ENCODE measurements around the gene NELFE. TPM values are rescaled to one million over a fixed set of nuclear protein-coding genes. Genes with fewer than 3 reads are reported as not detected.
"Not testable (repeated sequence)": the region's sequence is repeated elsewhere in the genome, so short reads cannot be mapped to it uniquely, and the experiment has no call there.

Gene NELFE, protein sequence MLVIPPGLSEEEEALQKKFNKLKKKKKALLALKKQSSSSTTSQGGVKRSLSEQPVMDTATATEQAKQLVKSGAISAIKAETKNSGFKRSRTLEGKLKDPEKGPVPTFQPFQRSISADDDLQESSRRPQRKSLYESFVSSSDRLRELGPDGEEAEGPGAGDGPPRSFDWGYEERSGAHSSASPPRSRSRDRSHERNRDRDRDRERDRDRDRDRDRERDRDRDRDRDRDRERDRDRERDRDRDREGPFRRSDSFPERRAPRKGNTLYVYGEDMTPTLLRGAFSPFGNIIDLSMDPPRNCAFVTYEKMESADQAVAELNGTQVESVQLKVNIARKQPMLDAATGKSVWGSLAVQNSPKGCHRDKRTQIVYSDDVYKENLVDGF
- total RNA-seq, result 10 to 100 TPM; 52.6 to 83.9 (median 64.4) TPM

DNA sequence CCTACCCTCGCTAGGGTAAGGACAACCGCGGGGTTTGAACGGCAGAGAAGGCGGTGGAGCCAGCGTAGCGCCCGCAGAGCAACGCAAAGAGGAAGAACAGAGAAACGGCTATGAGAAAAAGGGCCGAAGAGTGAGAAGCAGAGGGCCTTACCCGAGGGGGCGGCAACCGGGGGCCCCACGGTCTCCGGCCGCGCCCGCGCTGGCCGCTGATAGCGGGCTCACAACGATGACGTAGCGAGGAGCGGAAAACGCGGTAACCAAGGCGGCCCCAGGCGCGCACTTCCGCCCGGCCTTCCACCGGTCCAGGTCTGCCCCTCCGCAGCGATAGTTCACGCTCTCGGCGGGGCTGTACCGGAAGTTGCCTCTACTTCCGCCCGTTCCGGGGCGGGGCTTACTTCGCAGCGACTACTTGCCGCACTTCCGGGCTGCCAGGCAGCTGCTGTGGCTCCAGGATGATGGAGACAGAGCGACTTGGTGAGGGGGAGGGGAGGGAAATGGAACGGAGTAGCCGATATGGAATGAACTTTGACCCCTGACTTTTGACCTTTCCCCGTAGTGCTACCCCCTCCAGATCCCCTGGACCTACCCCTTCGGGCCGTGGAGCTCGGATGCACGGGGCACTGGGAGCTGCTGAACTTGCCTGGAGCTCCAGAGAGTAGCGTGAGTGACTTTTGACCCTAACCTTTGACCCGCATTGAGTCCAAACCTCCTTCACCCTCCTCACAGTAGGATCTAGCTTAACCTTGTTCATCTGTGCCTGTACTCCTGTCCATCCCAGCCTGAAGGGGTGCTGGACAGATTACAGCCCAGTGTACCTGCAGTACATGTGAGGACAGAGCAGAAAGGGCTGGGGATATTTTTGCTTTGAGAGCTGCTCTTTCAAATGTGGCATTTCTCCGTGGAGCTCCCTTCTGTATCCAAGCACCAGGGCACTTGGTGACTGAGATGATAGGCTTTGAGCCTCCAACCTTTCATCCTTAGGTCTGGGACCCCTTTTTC lies at the start of gene NELFE, which contains the start of gene SKIC2:
NELFE (minus strand) TSS at position 231 of the 999 bp plus-strand sequence. CDS start 525 bp downstream, outside the sequence.
SKIC2 (plus strand) TSS at position 435 of the 999 bp plus-strand sequence; CDS start at position 453, 18 bp downstream.
- 1 to 2% methylated on average over 38 to 49 of the region's 59 CpGs for WGBS, 2 donors

DNA sequence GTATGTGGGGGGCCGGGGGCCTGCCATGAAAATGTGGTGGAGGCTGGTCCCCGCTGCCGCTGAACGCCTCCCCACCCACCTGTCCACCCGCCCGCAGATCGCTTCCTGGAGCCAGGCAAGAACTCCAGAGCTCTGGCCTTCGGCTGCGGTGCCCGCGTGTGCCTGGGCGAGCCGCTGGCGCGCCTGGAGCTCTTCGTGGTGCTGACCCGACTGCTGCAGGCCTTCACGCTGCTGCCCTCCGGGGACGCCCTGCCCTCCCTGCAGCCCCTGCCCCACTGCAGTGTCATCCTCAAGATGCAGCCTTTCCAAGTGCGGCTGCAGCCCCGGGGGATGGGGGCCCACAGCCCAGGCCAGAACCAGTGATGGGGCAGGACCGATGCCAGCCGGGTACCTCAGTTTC lies 49.3 kb upstream of the NELFE start:
- whole genome bisulfite sequencing, 2 donors, result no CpG with 5 or more reads among the region's 24 CpGs
- H3K4me3 ChIP-seq; H3K36me3 ChIP-seq; DNase-seq; H3K27me3 ChIP-seq; H3K27ac ChIP-seq; H3K9me3 ChIP-seq; intact Hi-C loops (cut with DNase I); H3K4me1 ChIP-seq: not testable (repeated sequence)

More for the DNA sequence above, at the start of gene NELFE, which contains the start of gene SKIC2:
- TF ChIP-seq, protein P1, sequence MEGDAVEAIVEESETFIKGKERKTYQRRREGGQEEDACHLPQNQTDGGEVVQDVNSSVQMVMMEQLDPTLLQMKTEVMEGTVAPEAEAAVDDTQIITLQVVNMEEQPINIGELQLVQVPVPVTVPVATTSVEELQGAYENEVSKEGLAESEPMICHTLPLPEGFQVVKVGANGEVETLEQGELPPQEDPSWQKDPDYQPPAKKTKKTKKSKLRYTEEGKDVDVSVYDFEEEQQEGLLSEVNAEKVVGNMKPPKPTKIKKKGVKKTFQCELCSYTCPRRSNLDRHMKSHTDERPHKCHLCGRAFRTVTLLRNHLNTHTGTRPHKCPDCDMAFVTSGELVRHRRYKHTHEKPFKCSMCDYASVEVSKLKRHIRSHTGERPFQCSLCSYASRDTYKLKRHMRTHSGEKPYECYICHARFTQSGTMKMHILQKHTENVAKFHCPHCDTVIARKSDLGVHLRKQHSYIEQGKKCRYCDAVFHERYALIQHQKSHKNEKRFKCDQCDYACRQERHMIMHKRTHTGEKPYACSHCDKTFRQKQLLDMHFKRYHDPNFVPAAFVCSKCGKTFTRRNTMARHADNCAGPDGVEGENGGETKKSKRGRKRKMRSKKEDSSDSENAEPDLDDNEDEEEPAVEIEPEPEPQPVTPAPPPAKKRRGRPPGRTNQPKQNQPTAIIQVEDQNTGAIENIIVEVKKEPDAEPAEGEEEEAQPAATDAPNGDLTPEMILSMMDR (IDR thresholded peaks at IDR 0.05), result peak in 2 of 6 experiments; percentile 4 to 5
- TF ChIP-seq POLR2A (IDR thresholded peaks at IDR 0.05), result peak in 2 of 4 donors; percentile 67 to 71
- no peaks in the 10 kb centered on the region for H3K27me3 ChIP-seq
- H3K4me3 ChIP-seq, result peak within 1 kb of the TSS; percentile 78 to 93 (median 88)
- peaks cover 5 to 74% (median 60%) of the 10 kb centered on the region in 3 donors for H3K36me3 ChIP-seq
- intact Hi-C loops (cut with DNase I), result no loop called here
- DNase-seq, result peak; percentile 84
- H3K9me3 ChIP-seq, result no peaks in the 10 kb centered on the region
- H3K4me1 ChIP-seq, result peaks cover 15 to 28% (median 18%) of the 10 kb centered on the region in 3 donors
- peak within 1 kb of the TSS; percentile 89 to 95 (median 92) for H3K27ac ChIP-seq

DNA sequence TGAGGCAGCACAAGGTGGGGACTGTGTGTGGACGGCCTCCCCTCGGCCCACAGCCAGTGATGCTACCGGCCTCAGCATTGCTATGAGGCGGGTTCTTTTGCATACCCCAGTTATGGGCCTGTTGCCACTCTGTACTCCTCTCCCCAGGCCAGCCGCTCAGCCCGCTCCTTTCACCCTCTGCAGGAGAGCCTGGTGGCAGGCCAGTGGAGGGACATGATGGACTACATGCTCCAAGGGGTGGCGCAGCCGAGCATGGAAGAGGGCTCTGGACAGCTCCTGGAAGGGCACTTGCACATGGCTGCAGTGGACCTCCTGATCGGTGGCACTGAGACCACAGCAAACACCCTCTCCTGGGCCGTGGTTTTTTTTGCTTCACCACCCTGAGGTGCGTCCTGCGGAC lies 48.3 kb upstream of the NELFE start:
- H3K27ac ChIP-seq; H3K9me3 ChIP-seq; H3K27me3 ChIP-seq; DNase-seq; H3K4me3 ChIP-seq; H3K36me3 ChIP-seq; intact Hi-C loops (cut with DNase I); H3K4me1 ChIP-seq: not testable (repeated sequence)
- WGBS, 2 donors, result 81% methylated on average over 5 of the region's 12 CpGs; no CpG with 5 or more reads in 1 of the 2 donors

DNA sequence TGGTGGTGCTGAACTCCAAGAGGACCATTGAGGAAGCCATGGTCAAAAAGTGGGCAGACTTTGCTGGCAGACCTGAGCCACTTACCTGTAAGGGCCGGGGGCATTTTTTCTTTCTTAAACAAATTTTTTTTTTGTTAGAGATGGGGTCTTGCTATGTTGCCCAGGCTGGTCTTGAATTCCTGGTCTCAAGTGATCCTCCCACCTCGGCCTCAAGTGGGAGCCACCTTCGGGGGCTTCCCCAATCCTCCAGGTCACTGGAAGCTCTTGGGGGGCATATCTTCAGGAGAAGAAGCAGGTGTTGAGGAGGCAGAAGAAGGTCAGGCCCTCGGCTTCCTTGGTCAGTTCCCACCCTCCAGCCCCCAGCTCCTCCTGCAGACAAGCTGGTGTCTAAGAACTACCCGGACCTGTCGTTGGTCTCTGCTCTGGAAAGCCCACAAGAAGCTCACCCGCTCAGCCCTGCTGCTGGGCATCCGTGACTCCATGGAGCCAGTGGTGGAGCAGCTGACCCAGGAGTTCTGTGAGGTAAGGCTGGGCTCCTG lies 47.3 kb upstream of the NELFE start:
- intact Hi-C loops (cut with DNase I); H3K4me3 ChIP-seq; H3K4me1 ChIP-seq; DNase-seq; H3K36me3 ChIP-seq; H3K9me3 ChIP-seq; H3K27me3 ChIP-seq; H3K27ac ChIP-seq: not testable (repeated sequence)
- WGBS, 2 donors, result 80% methylated on average over 6 of the region's 8 CpGs; no CpG with 5 or more reads in 1 of the 2 donors

DNA sequence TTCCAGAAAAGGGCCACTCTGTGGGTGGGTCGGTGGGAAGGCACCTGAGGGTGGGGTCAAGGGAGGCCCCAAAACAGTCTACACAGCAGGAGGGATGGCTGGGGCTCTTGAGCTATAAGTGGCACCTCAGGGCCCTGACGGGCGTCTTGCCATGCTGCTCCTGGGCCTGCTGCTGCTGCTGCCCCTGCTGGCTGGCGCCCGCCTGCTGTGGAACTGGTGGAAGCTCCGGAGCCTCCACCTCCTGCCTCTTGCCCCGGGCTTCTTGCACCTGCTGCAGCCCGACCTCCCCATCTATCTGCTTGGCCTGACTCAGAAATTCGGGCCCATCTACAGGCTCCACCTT lies 46.7 kb upstream of the NELFE start:
- 14% methylated on average over 1 of the region's 9 CpGs; no CpG with 5 or more reads in 1 of the 2 donors for WGBS, 2 donors
- DNase-seq; H3K9me3 ChIP-seq; H3K27me3 ChIP-seq; intact Hi-C loops (cut with DNase I); H3K27ac ChIP-seq; H3K36me3 ChIP-seq; H3K4me1 ChIP-seq; H3K4me3 ChIP-seq: not testable (repeated sequence)

DNA sequence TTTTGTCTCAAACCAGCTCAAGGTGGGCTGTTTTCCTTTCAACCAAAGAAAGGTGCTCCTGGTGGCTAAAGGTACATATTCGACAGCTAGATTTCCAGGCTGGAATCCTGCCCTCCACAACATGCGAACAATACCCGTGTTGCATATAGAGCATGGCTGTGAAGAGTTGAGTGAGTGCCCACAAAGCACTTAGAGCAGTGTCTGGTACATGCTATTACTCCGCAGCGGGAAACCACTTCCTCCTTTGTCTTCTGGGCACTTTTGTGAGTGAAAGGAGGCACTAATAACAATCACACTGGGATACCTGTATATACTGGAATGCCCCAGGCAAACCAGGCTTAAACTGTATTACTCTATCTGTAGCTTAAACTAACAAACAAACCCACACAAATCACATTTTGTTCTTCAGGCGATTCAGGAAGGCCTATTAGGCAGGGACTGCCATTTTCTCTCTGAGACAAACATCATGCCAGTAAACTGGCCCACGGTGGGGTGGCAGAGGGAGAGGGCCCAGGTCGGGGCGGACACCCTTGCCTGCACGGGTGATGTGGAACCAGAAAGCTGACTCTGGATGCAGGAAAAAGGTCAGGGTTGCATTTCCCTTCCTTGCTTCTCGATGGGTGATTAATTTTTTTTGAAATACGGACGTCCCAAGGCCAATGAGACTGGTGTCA lies 46.2 kb upstream of the NELFE start:
- H3K4me3 ChIP-seq; H3K9me3 ChIP-seq; H3K4me1 ChIP-seq; H3K27ac ChIP-seq; H3K27me3 ChIP-seq; H3K36me3 ChIP-seq; intact Hi-C loops (cut with DNase I); DNase-seq: not testable (repeated sequence)
- WGBS, 2 donors, result 57% methylated on average over 8 of the region's 13 CpGs; no CpG with 5 or more reads in 1 of the 2 donors

DNA sequence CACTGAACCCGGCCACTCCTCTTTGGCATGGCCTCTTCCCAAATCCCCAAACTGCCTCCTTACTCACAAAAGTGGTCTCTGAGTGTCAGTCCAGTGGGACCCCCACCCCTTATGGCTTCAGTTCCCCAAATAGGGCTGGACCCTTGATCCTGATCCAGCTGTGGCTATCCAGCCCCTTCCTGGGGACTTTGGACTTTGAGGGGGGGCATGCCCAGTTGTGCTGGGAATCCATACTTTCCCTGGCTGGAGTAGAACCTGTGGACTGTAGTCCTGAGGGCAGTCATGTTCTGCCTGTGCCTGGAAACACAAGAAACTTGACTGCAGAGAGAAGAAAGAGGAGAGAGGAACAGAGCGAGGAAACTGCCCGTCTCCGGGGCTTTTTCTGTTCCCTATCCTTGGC lies 45.6 kb upstream of the NELFE start:
- H3K27ac ChIP-seq; H3K9me3 ChIP-seq; intact Hi-C loops (cut with DNase I); DNase-seq; H3K27me3 ChIP-seq; H3K36me3 ChIP-seq; H3K4me3 ChIP-seq; H3K4me1 ChIP-seq: not testable (repeated sequence)
- 68% methylated on average over 3 of the region's 4 CpGs; no CpG with 5 or more reads in 1 of the 2 donors for WGBS, 2 donors

DNA sequence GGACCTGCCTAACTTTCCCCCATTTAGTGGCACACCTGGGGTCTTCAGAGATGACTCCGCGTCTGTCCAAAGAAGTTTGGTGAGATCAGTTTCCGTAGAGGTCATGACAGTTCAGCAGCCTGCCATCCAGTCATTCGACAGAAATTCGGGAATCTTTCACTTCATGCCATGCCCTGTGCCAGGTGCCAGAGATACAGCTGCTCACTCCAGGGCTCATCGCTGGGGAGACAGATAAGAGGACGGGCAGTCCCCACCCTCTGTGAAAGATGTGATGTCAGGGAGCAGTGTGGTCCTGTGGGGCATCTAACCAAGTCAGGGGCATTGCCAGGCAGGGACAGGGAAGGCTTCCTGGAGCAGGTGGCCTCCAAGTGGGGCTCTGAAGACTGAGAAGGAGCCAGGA lies 44.5 kb upstream of the NELFE start:
- H3K27me3 ChIP-seq; H3K4me3 ChIP-seq; intact Hi-C loops (cut with DNase I); H3K27ac ChIP-seq; H3K9me3 ChIP-seq; H3K4me1 ChIP-seq; DNase-seq; H3K36me3 ChIP-seq: not testable (repeated sequence)
- no CpG with 5 or more reads among the region's 7 CpGs for WGBS, 2 donors

DNA sequence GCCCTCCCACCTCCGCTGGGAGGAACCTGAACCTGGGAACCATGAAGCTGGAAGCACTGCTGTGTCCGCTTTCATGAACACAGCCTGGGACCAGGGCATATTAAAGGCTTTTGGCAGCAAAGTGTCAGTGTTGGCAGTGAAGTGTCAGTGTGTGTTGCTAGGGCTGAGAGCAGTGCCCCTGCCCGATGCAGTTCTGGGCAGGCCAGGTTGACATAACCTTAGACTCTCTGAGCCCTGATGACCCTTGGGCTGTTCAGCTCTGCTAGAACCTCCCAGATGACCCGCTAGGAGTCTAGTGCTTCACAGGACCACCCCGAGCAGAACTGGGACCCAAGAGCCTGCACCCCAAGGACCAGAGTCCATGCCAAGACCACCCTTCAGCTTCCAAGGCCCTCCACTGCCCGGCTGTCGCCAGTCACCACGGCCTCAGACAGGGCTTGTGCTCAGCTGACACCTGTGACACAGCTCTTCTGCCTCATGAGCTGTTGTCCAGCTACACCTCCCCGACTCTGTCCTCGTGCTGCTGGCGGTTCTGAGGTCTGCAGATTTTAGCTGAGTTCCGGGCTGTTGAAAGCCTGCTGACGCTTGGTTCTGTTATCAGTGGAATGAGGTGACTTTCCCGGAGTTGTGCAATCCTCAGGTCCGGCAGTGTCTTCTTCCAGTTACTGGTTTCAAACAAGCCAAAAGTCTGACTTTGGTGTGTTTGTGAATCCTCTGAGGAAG lies 43.9 kb upstream of the NELFE start:
- H3K36me3 ChIP-seq; H3K9me3 ChIP-seq; H3K4me3 ChIP-seq; H3K27me3 ChIP-seq; H3K4me1 ChIP-seq; H3K27ac ChIP-seq; DNase-seq; intact Hi-C loops (cut with DNase I): not testable (repeated sequence)
- WGBS, 2 donors, result no CpG with 5 or more reads among the region's 15 CpGs

DNA sequence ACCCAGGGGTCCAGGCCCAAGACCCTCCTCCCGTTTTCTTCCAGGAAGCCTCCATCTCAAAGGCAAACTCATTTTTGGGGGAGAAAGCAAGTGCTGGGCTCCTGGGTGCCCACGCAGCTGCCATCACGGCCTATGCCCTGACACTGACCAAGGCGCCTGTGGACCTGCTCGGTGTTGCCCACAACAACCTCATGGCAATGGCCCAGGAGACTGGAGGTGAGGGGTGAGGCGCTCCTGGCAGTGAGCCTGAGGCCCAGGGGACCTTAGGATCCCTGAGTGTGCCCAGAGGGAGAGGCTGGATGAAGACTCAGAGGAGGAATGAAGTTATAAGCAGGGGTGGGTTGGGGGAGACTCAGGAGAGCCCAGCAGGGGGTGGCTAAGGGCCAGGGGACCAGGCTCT lies 37.6 kb upstream of the NELFE start:
- H3K27me3 ChIP-seq; H3K9me3 ChIP-seq; H3K4me1 ChIP-seq; DNase-seq; intact Hi-C loops (cut with DNase I); H3K27ac ChIP-seq; H3K36me3 ChIP-seq; H3K4me3 ChIP-seq: not testable (repeated sequence)
- no CpG with 5 or more reads among the region's 6 CpGs for WGBS, 2 donors

Data from esophagus squamous epithelium (tissue), 5 donors.